B cell (primary cell): Measurements from ENCODE around the gene DNASE1L2. TPM values are rescaled to one million over a fixed set of nuclear protein-coding genes. Genes with fewer than 3 reads are reported as not detected.

Source experiments
- ATAC-seq: fragments of 200-7000 bp; cut with Tn5 transposase; one replicate; pipeline ENCODE4 v1.10.0; 2021; ENCODE audit warnings: low read depth, mild to moderate bottlenecking, moderate number of reproducible peaks, moderate library complexity
- CTCF ChIA-PET: fragments of 350-600 bp; sonication (Branson Sonifier 250); formaldehyde crosslinking; loops from one replicate; lab custom pipeline; 2021; ENCODE audit warnings: antibody characterized with exemption, inconsistent platforms; lab: Charles Lee
- POLR2A ChIA-PET: fragments of 350-600 bp; sonication (Branson Sonifier 250); formaldehyde crosslinking; loops from one replicate; lab custom pipeline; 2021; ENCODE audit warnings: antibody characterized with exemption; lab: Charles Lee
- DNase-seq: peaks from one replicate; pipeline ENCODE4 v3.0.0; 2013
- H2AFZ ChIP-seq: 2 replicates; pipeline ENCODE4 v1.6.1; 2012; ENCODE audit warnings: mild to moderate bottlenecking, low read depth, low read length; ENCODE audit not compliant: insufficient read depth, poor library complexity, severe bottlenecking
- H3K27ac ChIP-seq, 2 donors: 1 replicate in 1 of 2; 2 replicates in 1 of 2; pipeline ENCODE4 v1.5.1; 2012 to 2013; ENCODE audit warnings: low read length in 2 of 2, mild to moderate bottlenecking in 2 of 2, moderate library complexity in 1 of 2
- H3K27me3 ChIP-seq, 4 experiments: fragments of 200-600 bp in 1 of 4; sonication (generic) in 1 of 4; replicated peaks in 1 of 4; 1 replicate in 2 of 4; 2 replicates in 2 of 4; pipeline versions ENCODE4 v1.6.1 to v1.7.0; 2013 to 2016; ENCODE audit warnings: low read length in 3 of 4, mild to moderate bottlenecking in 2 of 4, mixed read lengths in 1 of 4, moderate library complexity in 1 of 4; ENCODE audit not compliant: insufficient read depth in 4 of 4, control insufficient read depth in 3 of 4; ENCODE audit errors: control extremely low read depth in 1 of 4
- H3K36me3 ChIP-seq, 2 experiments: replicated peaks in 1 of 2; 1 replicate in 1 of 2; 2 replicates in 1 of 2; pipeline versions ENCODE4 v1.6.1 to v1.7.1; 2013; ENCODE audit warnings: low read length in 1 of 2; ENCODE audit not compliant: insufficient read depth in 2 of 2, control insufficient read depth in 1 of 2; ENCODE audit errors: control extremely low read depth in 1 of 2, extremely low read depth in 1 of 2
- H3K4me1 ChIP-seq, 2 donors: fragments of 200-600 bp in 1 of 2; sonication (generic) in 1 of 2; 1 replicate in 1 of 2; 2 replicates in 1 of 2; pipeline versions ENCODE4 v1.5.1 to v1.6.1; 2013 to 2017; ENCODE audit warnings: low read length in 2 of 2; ENCODE audit not compliant: control insufficient read depth in 2 of 2, insufficient read depth in 2 of 2
- H3K4me2 ChIP-seq: replicated peaks from 2 replicates; pipeline ENCODE3; 2012; ENCODE audit warnings: mild to moderate bottlenecking, low read depth, low read length; ENCODE audit not compliant: poor library complexity, severe bottlenecking
- H3K4me3 ChIP-seq, 5 experiments: fragments of 200-600 bp in 1 of 5; sonication (generic) in 1 of 5; 1 replicate in 3 of 5; 2 replicates in 2 of 5; pipeline versions ENCODE4 v1.5.1 to v1.7.0; 2011 to 2016; ENCODE audit warnings: low read length in 4 of 5, mild to moderate bottlenecking in 4 of 5, low read depth in 2 of 5, control low read depth in 1 of 5, moderate library complexity in 1 of 5; ENCODE audit not compliant: insufficient read depth in 1 of 5; ENCODE audit errors: control extremely low read depth in 1 of 5, extremely low read depth in 1 of 5
- H3K79me2 ChIP-seq: fragments of 200-600 bp; sonication (generic); one replicate; pipeline ENCODE4 v1.6.0; 2016; ENCODE audit warnings: low read length; ENCODE audit not compliant: control insufficient read depth, insufficient read depth
- H3K9ac ChIP-seq: fragments of 200-600 bp; sonication (generic); 2 replicates; pipeline ENCODE4 v1.6.1; 2017; ENCODE audit warnings: mild to moderate bottlenecking, low read length, moderate library complexity
- H3K9me3 ChIP-seq, 3 donors: one replicate each; pipeline versions ENCODE4 v1.6.1 to v1.7.1; 2013; ENCODE audit warnings: low read length in 2 of 3; ENCODE audit not compliant: control insufficient read depth in 2 of 3, insufficient read depth in 1 of 3; ENCODE audit errors: control extremely low read depth in 1 of 3
- H4K20me1 ChIP-seq: 2 replicates; pipeline ENCODE4 v1.6.0; 2012; ENCODE audit warnings: mild to moderate bottlenecking, low read length; ENCODE audit not compliant: insufficient read depth, control insufficient read depth, poor library complexity, severe bottlenecking
- H3K27ac Mint-ChIP-seq: one replicate; pipeline ENCODE4 v1.8.0; 2021; ENCODE audit warnings: mixed read lengths
- H3K27me3 Mint-ChIP-seq: one replicate; pipeline ENCODE4 v1.8.0; 2021; ENCODE audit warnings: mixed read lengths
- H3K4me1 Mint-ChIP-seq: one replicate; pipeline ENCODE4 v1.8.0; 2021; ENCODE audit warnings: mixed read lengths
- H3K4me3 Mint-ChIP-seq: one replicate; pipeline ENCODE4 v1.8.0; 2021; ENCODE audit warnings: mixed read lengths
- H3K9me3 Mint-ChIP-seq: one replicate; pipeline ENCODE4 v1.8.0; 2022; ENCODE audit warnings: mixed read lengths; ENCODE audit not compliant: insufficient read depth
- CTCF ChIP-seq: fragments of 200-600 bp; IDR thresholded peaks from one replicate; pipeline ENCODE4 v1.8.0; 2022; ENCODE audit warnings: antibody characterized with exemption, mild to moderate bottlenecking
- EZH2 ChIP-seq: IDR thresholded peaks from 2 replicates; pipeline ENCODE4 v1.6.1; 2012; ENCODE audit warnings: borderline replicate concordance, low read depth, mild to moderate bottlenecking, moderate library complexity, low read length; ENCODE audit not compliant: insufficient read depth, poor library complexity, severe bottlenecking
- WGBS: methylation state at CpG from one replicate; pipeline ENCODE4 v1.1.5; 2013; ENCODE audit warnings: missing lambda C conversion rate; ENCODE audit not compliant: insufficient coverage; 5-methylcytosine and 5-hydroxymethylcytosine counted together
- intact Hi-C: fragments of 100-400 bp; cut with micrococcal nuclease; formaldehyde crosslinking; loops from one replicate; pipeline ENCODE4 v1.10.0; 2022
- polyA plus RNA-seq: library from polyadenylated mRNA; depleted of rRNA; stranded (reverse); fragments of >200 nt; gene quantifications from 2 replicates; pipeline ENCODE4 v1.2.3, GENCODE V29; 2012
- total RNA-seq, 2 donors: library from RNA; stranded (reverse); fragments of 120-200 nt in 1 of 2; gene quantifications; 1 replicate in 1 of 2; 2 replicates in 1 of 2; pipeline versions ENCODE4 v1.2.3 to v1.2.4, GENCODE V29; 2013 to 2022

DNASE1L2 gene
- total and polyA plus RNA-seq, 2 donors (not counting 1 experiment from before 2014, with no cell fraction given), result 1.1 to 1.6 TPM

GRCh38 chr16:2244926-2245795 lies 8.9 kb downstream of the DNASE1L2 start:
- Histone ChIP-seq H3K36me3 (peaks cover 0 to 46% of the 10 kb centered on the region in 2 experiments), H3K9ac (no peak overlapping the region), H3K27me3 (no peaks in the 10 kb centered on the region), H3K4me1 (peaks cover under 1 to 5% of the 10 kb centered on the region in 2 donors), H3K27ac (no peak overlapping the region), H3K79me2 (peaks cover 21% of the 10 kb centered on the region), H3K4me3 (no peak overlapping the region), H3K9me3 (no peaks in the 10 kb centered on the region), H2AFZ (no peak overlapping the region), H3K4me2 (no peak overlapping the region), H4K20me1 (peaks cover 14% of the 10 kb centered on the region)
- no peak for TF ChIP-seq EZH2
- TF ChIP-seq CTCF, result no peak
- H3K4me3 Mint-ChIP-seq, result no peak overlapping the region
- no peak overlapping the region for H3K27ac Mint-ChIP-seq
- no peaks in the 10 kb centered on the region for H3K9me3 Mint-ChIP-seq
- CTCF ChIA-PET, result no interaction called here
- ATAC-seq, result no peak
- H3K4me1 Mint-ChIP-seq, result peaks cover 1% of the 10 kb centered on the region
- WGBS, result 96% methylated on average over 30 of the region's 30 CpGs
- intact Hi-C loops, result no loop called here
- POLR2A ChIA-PET, result interaction anchor here (0.6 kb wide), 1 partner anchor 250 kb away, joined by 3 read pairs; no protein-coding TSS in a partner anchor
- H3K27me3 Mint-ChIP-seq, result no peaks in the 10 kb centered on the region
- no peak for DNase-seq

GRCh38 chr16:2246301-2246885 lies 10.1 kb downstream of the DNASE1L2 start:
- ATAC-seq, result no peak
- H3K79me2 ChIP-seq, result peaks cover 26% of the 10 kb centered on the region

More at GRCh38 chr16:2246301-2246885, 10.1 kb downstream of the DNASE1L2 start:
- H3K27me3 ChIP-seq, result no peaks in the 10 kb centered on the region
- no peaks in the 10 kb centered on the region for H3K9me3 ChIP-seq
- Mint-ChIP-seq H3K4me3 (no peak overlapping the region), H3K27ac (no peak overlapping the region), H3K4me1 (peaks cover 8% of the 10 kb centered on the region), H3K27me3 (no peaks in the 10 kb centered on the region), H3K9me3 (no peaks in the 10 kb centered on the region)
- no peak overlapping the region for H3K9ac ChIP-seq
- CTCF ChIA-PET, result interaction anchor here (2.0 kb wide), 1 partner anchor 51 kb away, joined by 6 read pairs; no protein-coding TSS in a partner anchor
- H4K20me1 ChIP-seq, result peaks cover 14% of the 10 kb centered on the region
- H2AFZ ChIP-seq, result no peak overlapping the region
- POLR2A ChIA-PET, result no interaction called here
- peaks cover 0 to 46% of the 10 kb centered on the region in 2 experiments for H3K36me3 ChIP-seq
- H3K4me3 ChIP-seq, result no peak overlapping the region
- H3K27ac ChIP-seq, result no peak overlapping the region
- peaks cover 7 to 13% of the 10 kb centered on the region in 2 donors for H3K4me1 ChIP-seq
- intact Hi-C loops, result no loop called here
- DNase-seq, result no peak
- 98% methylated on average over 18 of the region's 18 CpGs for WGBS
- TF ChIP-seq CTCF (no peak), EZH2 (no peak)
- no peak overlapping the region for H3K4me2 ChIP-seq
